IMR-90 (cell line): ENCODE results near the gene SCAMP1. TPM values are rescaled to one million over a fixed set of nuclear protein-coding genes. Genes with fewer than 3 reads are reported as not detected.

Experiments used
- ATAC-seq: fragments of 200-7000 bp; cut with Tn5 transposase; 2 replicates; pipeline ENCODE4 v1.9.1; 2020; ENCODE audit warnings: low read depth, mild to moderate bottlenecking, moderate library complexity
- BruUV-seq: library from RNA; stranded (reverse); fragments of 400-500 nt; replicated peaks from 2 replicates; lab custom pipeline; 2021; lab: Mats Ljungman, UMichigan
- CTCF ChIA-PET: fragments of 300-600 bp; formaldehyde crosslinking; extraction: SDS; loops from one replicate; lab custom pipeline; 2021; ENCODE audit warnings: antibody characterized with exemption; lab: Yijun Ruan, JAX
- POLR2A ChIA-PET: fragments of 300-600 bp; sonication (Branson Sonifier 250); formaldehyde crosslinking; loops from one replicate; lab custom pipeline; 2022; ENCODE audit warnings: antibody characterized with exemption; ENCODE audit not compliant: unreplicated experiment; lab: Charles Lee
- DNase-seq: peaks from one replicate; pipeline ENCODE4 v3.0.0; 2013
- H2AFZ ChIP-seq: replicated peaks from 2 replicates; pipeline ENCODE3; 2013; ENCODE audit warnings: low read length, mild to moderate bottlenecking; ENCODE audit not compliant: poor library complexity
- H2AK5ac ChIP-seq: 2 replicates; pipeline ENCODE4 v1.6.1; 2013; ENCODE audit warnings: low read depth, low read length, inconsistent platforms
- H2AK9ac ChIP-seq: replicated peaks from 2 replicates; pipeline ENCODE3; 2013; ENCODE audit warnings: mild to moderate bottlenecking, low read depth, low read length, moderate library complexity; ENCODE audit not compliant: poor library complexity
- H2BK120ac ChIP-seq: 2 replicates; pipeline ENCODE4 v1.6.1; 2013; ENCODE audit warnings: low read depth, low read length, inconsistent platforms
- H2BK15ac ChIP-seq: 3 replicates; pipeline ENCODE4 v1.6.1; 2013; ENCODE audit warnings: low read depth, low read length, inconsistent platforms
- H2BK20ac ChIP-seq: 2 replicates; pipeline ENCODE4 v1.6.1; 2013; ENCODE audit warnings: low read depth, mild to moderate bottlenecking, inconsistent platforms, low read length, moderate library complexity
- H2BK5ac ChIP-seq: 2 replicates; pipeline ENCODE4 v1.6.1; 2013; ENCODE audit warnings: mild to moderate bottlenecking, low read depth, low read length, inconsistent platforms; ENCODE audit not compliant: poor library complexity, severe bottlenecking
- H3K14ac ChIP-seq: replicated peaks from 2 replicates; pipeline ENCODE4 v1.6.1; 2013; ENCODE audit warnings: low read depth, low read length, inconsistent platforms
- H3K18ac ChIP-seq: 2 replicates; pipeline ENCODE4 v1.6.1; 2013; ENCODE audit warnings: low read depth, low read length, control low read depth
- H3K23ac ChIP-seq: 2 replicates; pipeline ENCODE4 v1.6.1; 2013; ENCODE audit warnings: low read depth, low read length, inconsistent platforms
- H3K27ac ChIP-seq: 2 replicates; pipeline ENCODE4 v1.5.1; 2013; ENCODE audit warnings: mild to moderate bottlenecking, control low read depth, low read length; ENCODE audit not compliant: insufficient read depth
- H3K27me3 ChIP-seq: 2 replicates; pipeline ENCODE4 v1.6.1; 2013; ENCODE audit warnings: low read length; ENCODE audit not compliant: control insufficient read depth, insufficient read depth
- H3K36me3 ChIP-seq: 2 replicates; pipeline ENCODE4 v1.6.1; 2013; ENCODE audit warnings: low read length, mixed read lengths; ENCODE audit not compliant: control insufficient read depth, insufficient read depth
- H3K4ac ChIP-seq: 2 replicates; pipeline ENCODE4 v1.6.1; 2013; ENCODE audit warnings: low read depth, low read length, inconsistent platforms
- H3K4me1 ChIP-seq: 2 replicates; pipeline ENCODE4 v1.6.1; 2013; ENCODE audit warnings: low read length, mixed read lengths; ENCODE audit not compliant: control insufficient read depth, insufficient read depth
- H3K4me2 ChIP-seq: 2 replicates; pipeline ENCODE4 v1.6.1; 2013; ENCODE audit warnings: low read depth, mild to moderate bottlenecking, control low read depth, low read length, moderate library complexity
- H3K4me3 ChIP-seq: 2 replicates; pipeline ENCODE4 v1.5.1; 2013; ENCODE audit warnings: low read depth, mild to moderate bottlenecking, control low read depth, low read length, moderate library complexity; ENCODE audit not compliant: insufficient read depth
- H3K56ac ChIP-seq: 2 replicates; pipeline ENCODE4 v1.6.1; 2013; ENCODE audit warnings: low read length, inconsistent platforms; ENCODE audit not compliant: insufficient read depth; ENCODE audit errors: extremely low read depth
- H3K79me1 ChIP-seq, 2 experiments: 2 replicates each; pipeline ENCODE4 v1.6.1; 2013; ENCODE audit warnings: low read length in 2 of 2, inconsistent platforms in 1 of 2, low read depth in 1 of 2
- H3K9ac ChIP-seq: 2 replicates; pipeline ENCODE4 v1.6.1; 2013; ENCODE audit warnings: low read depth, low read length, control low read depth
- H3K9me1 ChIP-seq: 2 replicates; pipeline ENCODE4 v1.6.1; 2013; ENCODE audit warnings: low read length, inconsistent platforms; ENCODE audit not compliant: insufficient read depth
- H3K9me3 ChIP-seq: 2 replicates; pipeline ENCODE4 v1.6.1; 2013; ENCODE audit warnings: low read length; ENCODE audit not compliant: control insufficient read depth, insufficient read depth
- H4K20me1 ChIP-seq: 2 replicates; pipeline ENCODE4 v1.6.1; 2013; ENCODE audit warnings: low read length, inconsistent platforms; ENCODE audit not compliant: insufficient read depth
- H4K5ac ChIP-seq: 2 replicates; pipeline ENCODE4 v1.6.1; 2013; ENCODE audit warnings: mild to moderate bottlenecking, low read depth, low read length, control low read depth
- H4K8ac ChIP-seq, 2 experiments: 2 replicates each; pipeline ENCODE4 v1.6.1; 2013; ENCODE audit warnings: low read depth in 2 of 2, low read length in 2 of 2, control low read depth in 1 of 2, inconsistent platforms in 1 of 2
- H4K91ac ChIP-seq: 2 replicates; pipeline ENCODE4 v1.6.1; 2013; ENCODE audit warnings: low read depth, low read length, inconsistent platforms; ENCODE audit not compliant: insufficient read depth
- BHLHE40 ChIP-seq: fragments of 150-350 bp; IDR thresholded peaks from 2 replicates; pipeline ENCODE4 v1.6.1; 2016; ENCODE audit warnings: mild to moderate bottlenecking, low read depth, low read length
- CEBPB ChIP-seq: IDR thresholded peaks from 2 replicates; pipeline ENCODE4 v1.6.1; 2012; ENCODE audit warnings: low read depth, low read length, improper control_type of control experiment
- CTCF ChIP-seq: conservative IDR thresholded peaks from 2 replicates; pipeline ENCODE4 v1.5.1; 2012; ENCODE audit warnings: mild to moderate bottlenecking, low read depth, low read length, improper control_type of control experiment
- ELK1 ChIP-seq: fragments of 150-350 bp; IDR thresholded peaks from 2 replicates; pipeline ENCODE4 v1.6.1; 2016; ENCODE audit warnings: low read depth, mild to moderate bottlenecking, low read length, moderate library complexity, borderline replicate concordance
- FOS ChIP-seq: fragments of 150-350 bp; IDR thresholded peaks from 2 replicates; pipeline ENCODE4 v1.6.1; 2016; ENCODE audit warnings: low read depth, low read length
- MAFK ChIP-seq: IDR thresholded peaks from 2 replicates; pipeline ENCODE4 v1.6.1; 2012; ENCODE audit warnings: low read depth, low read length, improper control_type of control experiment
- MAZ ChIP-seq: IDR thresholded peaks from 2 replicates; pipeline ENCODE4 v1.6.1; 2012; ENCODE audit warnings: low read depth, mild to moderate bottlenecking, low read length, improper control_type of control experiment, moderate library complexity, borderline replicate concordance
- MXI1 ChIP-seq: IDR thresholded peaks from 2 replicates; pipeline ENCODE4 v1.6.1; 2012; ENCODE audit warnings: low read depth, mild to moderate bottlenecking, low read length, moderate library complexity, borderline replicate concordance
- POLR2A ChIP-seq: IDR thresholded peaks from 2 replicates; pipeline ENCODE4 v1.6.1; 2012; ENCODE audit warnings: mild to moderate bottlenecking, low read depth, low read length
- RCOR1 ChIP-seq: IDR thresholded peaks from 2 replicates; pipeline ENCODE4 v1.6.1; 2012; ENCODE audit warnings: mild to moderate bottlenecking, low read length, improper control_type of control experiment; ENCODE audit not compliant: insufficient replicate concordance
- RFX5 ChIP-seq: IDR thresholded peaks from 2 replicates; pipeline ENCODE4 v1.8.0; 2012; ENCODE audit warnings: low read depth, mild to moderate bottlenecking, low read length, moderate library complexity
- WGBS, 2 experiments: methylation state at CpG; one replicate each; pipeline versions ENCODE4 v1.1.5 to v1.1.7; 2013; ENCODE audit warnings: missing lambda C conversion rate in 2 of 2; ENCODE audit not compliant: insufficient read length in 1 of 2; ENCODE audit errors: extremely low coverage in 2 of 2; 5-methylcytosine and 5-hydroxymethylcytosine counted together
- dilution Hi-C: fragments of 300-500 bp; cut with HindIII; formaldehyde crosslinking; loops from one replicate; pipeline ENCODE4 v1.14.3; 2018; ENCODE audit warnings: low sequenced_read_pairs; ENCODE audit not compliant: unreplicated experiment
- in situ Hi-C: fragments of 300-500 bp; cut with MboI; formaldehyde crosslinking; loops from 3 replicates; pipeline ENCODE4 v1.14.3; 2019; ENCODE audit warnings: low sequenced_read_pairs, inconsistent platforms, mixed read lengths
- intact Hi-C: fragments of 100-400 bp; cut with micrococcal nuclease; formaldehyde crosslinking; loops from 2 replicates; pipeline ENCODE4 v1.10.0; 2022
- polyA plus RNA-seq, 3 experiments: library from polyadenylated mRNA; depleted of rRNA; stranded (reverse); fragments of >200 nt; gene quantifications; 2 replicates each; pipeline ENCODE4 v1.2.3, GENCODE V29; 2012; ENCODE audit warnings: low replicate concordance in 1 of 3
- total RNA-seq: library from RNA; depleted of rRNA; stranded (reverse); fragments of >200 nt; gene quantifications from 2 replicates; pipeline ENCODE4 v1.2.3, GENCODE V29; 2012
- TF ChIP-seq, protein P1 (sequence below): fragments of 150-350 bp; IDR thresholded peaks from 2 replicates; pipeline ENCODE4 v1.6.1; 2017; ENCODE audit warnings: mild to moderate bottlenecking, antibody characterized with exemption, low read length, low read depth

The SCAMP1 gene
- total and polyA plus RNA-seq, 2 of the 4 experiments (the other 2 are of a cell fraction) = 13.5 to 114 TPM

DNA sequence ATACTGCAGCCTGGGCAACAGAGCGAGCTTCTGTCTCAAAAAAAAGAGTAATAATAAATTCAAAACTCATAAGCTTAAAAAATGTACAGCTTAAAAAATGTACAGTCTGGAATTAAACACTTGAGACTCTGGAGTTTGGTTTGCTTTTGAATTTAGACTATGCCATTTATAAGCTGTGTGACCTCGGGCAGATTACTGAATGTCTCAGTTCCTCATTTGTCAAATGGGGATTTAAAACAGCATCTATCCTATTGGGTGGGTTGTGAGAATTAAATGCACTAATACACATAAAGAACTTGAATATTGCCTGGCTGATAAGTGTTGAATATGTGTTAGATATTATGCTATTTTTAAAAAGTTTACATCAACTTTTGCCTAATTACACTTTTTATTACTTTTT lies 98.4 kb downstream of the SCAMP1 start:
- intact Hi-C loops = no loop called here

More for the DNA sequence above, 98.4 kb downstream of the SCAMP1 start:
- Histone ChIP-seq H4K91ac (no peak overlapping the region), H2BK15ac (no peak overlapping the region), H3K27ac (no peak overlapping the region), H4K5ac (no peak overlapping the region), H2BK20ac (no peak overlapping the region), H3K56ac (no peak overlapping the region), H2AFZ (no peak overlapping the region), H3K79me1 (no peaks in the 10 kb centered on the region; a peak in 1 of 4 replicates), H2AK9ac (no peak overlapping the region), H3K9ac (no peak overlapping the region), H3K36me3 (peaks cover 3% of the 10 kb centered on the region; the same call in 1 of the 2 replicates), H2BK5ac (no peak overlapping the region), H4K8ac (no peak overlapping the region), H4K20me1 (no peaks in the 10 kb centered on the region), H3K18ac (no peak overlapping the region), H3K4me2 (no peak overlapping the region), H3K14ac (no peak overlapping the region), H3K9me1 (no peaks in the 10 kb centered on the region), H3K4ac (no peak overlapping the region), H3K27me3 (no peaks in the 10 kb centered on the region), H3K23ac (no peak overlapping the region), H3K9me3 (no peaks in the 10 kb centered on the region), H3K4me3 (no peak overlapping the region), H2BK120ac (no peak overlapping the region), H3K4me1 (no peaks in the 10 kb centered on the region), H2AK5ac (no peak overlapping the region)
- in situ Hi-C loops (no loop called here), dilution Hi-C loops (no loop called here)
- no TSS peak for BruUV-seq
- no peak for TF ChIP-seq FOS
- no peak for TF ChIP-seq ELK1
- TF ChIP-seq RCOR1 = no peak
- no peak for TF ChIP-seq POLR2A
- TF ChIP-seq RFX5 = no peak
- no peak for TF ChIP-seq MAFK
- no peak for TF ChIP-seq MAZ
- no peak for TF ChIP-seq CTCF
- TF ChIP-seq, protein P1, sequence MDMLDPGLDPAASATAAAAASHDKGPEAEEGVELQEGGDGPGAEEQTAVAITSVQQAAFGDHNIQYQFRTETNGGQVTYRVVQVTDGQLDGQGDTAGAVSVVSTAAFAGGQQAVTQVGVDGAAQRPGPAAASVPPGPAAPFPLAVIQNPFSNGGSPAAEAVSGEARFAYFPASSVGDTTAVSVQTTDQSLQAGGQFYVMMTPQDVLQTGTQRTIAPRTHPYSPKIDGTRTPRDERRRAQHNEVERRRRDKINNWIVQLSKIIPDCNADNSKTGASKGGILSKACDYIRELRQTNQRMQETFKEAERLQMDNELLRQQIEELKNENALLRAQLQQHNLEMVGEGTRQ = no peak
- TF ChIP-seq BHLHE40 = no peak
- TF ChIP-seq MXI1 = no peak
- no peak for TF ChIP-seq CEBPB
- DNase-seq = no peak
- ChIA-PET CTCF (no interaction called here), POLR2A (no interaction called here)
- WGBS, 2 experiments = no CpG with 5 or more reads among the region's 2 CpGs
- ATAC-seq = no peak
